HuH-7.5 (cell line): Measurements from ENCODE around the gene HADHB.
A peak's percentile ranks its signal among the peaks of the same experiment; 100 is the strongest.
"Not testable (repeated sequence)": the region's sequence is repeated elsewhere in the genome, so short reads cannot be mapped to it uniquely, and the experiment has no call there.

Experiments used
- DNase-seq: peaks from one replicate; pipeline ENCODE4 v3.0.0; 2011; ENCODE audit warnings: low spot score

The HADHB gene

DNA sequence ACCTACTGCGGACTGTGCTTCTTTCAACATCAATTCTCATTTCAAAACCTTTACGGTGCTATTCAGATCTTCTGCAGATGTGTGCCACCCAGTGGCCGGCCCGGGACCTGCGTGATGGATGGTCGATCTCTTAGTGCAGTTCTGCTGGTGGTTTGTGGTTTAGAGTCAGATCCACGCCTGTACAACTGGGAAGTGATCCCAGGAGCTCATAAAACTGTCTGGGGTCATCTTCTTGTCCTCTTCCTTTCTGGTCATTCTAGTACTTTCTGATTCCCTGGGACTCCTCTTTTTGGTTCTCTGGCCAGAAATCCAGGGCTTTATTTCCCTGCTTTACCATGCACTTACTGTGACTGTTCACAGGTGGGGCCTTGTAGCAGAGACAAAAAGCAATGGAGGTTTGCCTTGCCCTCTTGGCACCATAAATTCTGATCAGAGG, 85.4 kb downstream of the HADHB start:
- DNase-seq: peak; percentile 47

DNA sequence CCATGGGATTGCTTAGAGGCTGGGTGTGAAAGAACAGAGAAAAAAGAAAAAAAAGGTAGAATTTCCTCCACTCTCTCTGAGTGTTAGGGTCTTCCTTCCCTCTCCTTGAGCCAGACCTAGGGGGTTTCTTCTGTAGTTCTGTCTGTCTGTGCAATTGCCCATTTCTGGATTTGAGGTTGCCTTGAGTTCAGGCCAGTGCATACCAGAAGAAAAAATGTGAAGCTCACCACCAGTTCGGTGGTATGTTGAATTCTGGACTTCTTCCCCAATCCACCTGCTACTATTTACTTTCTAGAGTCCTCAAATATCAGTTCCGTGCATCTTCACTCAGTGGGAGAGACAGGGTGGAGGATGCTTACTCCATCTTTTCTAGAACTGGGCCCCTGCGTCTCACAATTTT, 85.9 kb downstream of the HADHB start:
- no peak for DNase-seq

DNA sequence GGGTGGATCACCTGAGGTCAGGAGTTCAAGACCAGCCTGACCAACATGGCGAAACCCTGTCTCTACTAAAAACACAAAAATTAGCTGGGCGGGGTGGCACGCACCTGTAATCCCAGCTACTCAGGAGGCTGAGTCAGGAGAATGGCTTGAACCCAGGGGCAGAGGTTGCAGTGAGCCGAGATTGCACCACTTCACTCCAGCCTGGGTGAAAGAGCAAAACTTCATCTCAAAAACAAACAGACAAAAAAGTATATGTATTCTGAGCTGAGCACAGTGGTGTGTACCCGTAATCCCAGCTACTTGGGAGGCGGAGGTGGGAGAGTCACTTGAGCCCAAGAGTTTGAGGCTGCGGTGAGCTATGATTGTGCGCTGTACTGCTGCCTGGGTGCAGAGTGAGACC, 86.6 kb downstream of the HADHB start:
- DNase-seq: not testable (repeated sequence)

DNA sequence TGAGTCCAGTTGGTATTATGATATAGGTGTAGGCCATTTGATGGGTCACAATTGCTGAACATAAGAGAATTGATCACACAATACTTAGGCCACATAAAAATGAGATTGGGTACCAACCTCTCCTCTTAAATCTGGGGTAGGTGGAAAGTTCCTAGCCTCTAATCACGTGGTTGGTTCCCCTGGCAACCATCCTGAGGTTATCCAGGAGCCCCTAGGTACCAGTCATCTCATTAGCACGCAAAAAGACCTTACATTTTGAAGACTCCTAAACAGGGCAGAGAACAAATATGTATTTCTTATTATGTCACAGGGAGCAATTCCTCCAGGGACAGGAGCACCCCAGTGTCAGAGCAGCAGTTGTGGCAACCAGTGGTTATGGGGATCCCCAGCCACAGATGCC, 88.6 kb downstream of the HADHB start:
- DNase-seq: no peak

DNA sequence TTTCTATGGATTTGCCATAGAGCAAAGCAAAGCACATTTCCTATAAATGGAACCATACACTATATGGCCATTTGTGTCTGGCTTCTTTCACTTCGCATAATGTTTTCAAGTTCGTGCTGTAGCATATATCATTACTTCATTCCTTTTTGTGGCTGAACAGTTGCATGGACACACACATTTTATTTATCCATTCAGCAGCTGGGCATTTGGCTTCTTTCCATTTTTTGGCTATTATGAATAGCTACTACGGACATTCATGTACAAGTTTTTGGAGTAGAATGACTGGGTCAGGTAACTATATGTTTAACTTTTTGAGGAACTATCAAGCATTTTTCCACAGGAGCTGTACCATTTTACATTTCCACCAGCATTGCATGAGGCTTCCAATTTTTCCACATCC, 90.5 kb downstream of the HADHB start:
- DNase-seq: no peak

DNA sequence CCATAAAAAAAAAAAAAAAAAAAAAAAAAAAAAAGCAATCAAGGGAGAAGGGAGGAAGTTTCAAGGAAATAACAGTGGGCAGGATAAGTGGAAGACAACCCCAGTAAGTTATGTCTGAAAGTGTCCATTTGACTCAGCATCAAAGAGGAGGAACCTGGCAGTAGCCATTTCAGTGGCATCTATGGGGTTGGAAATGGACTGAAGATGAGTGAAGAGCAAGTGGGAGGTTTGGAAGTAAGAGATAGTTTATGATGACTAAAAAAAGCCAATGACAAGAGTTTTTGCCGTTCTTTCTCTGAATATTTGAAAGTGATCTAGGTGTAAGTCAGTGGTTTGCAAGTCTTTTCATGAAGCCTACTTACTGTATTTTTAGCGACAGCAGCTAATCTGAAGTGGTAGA, 92.0 kb downstream of the HADHB start:
- no peak for DNase-seq

DNA sequence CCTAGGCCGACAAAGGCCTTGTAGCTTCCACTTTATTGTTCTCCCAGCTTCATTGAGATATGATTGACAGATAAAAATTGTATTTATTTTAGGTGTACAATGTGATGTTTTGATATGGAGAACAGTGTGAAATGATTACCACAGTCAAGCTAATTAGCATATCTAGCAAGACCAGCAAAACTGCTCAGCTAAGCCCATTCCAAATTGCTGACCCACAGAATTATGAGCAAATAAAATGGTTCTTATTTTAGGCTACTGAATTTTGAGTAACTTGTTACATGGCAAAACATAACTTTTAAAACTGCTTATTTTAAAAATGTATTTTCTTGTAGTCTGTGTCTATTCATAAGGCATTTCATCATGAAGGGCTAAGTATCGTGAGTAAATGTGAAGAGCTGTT, 92.6 kb downstream of the HADHB start:
- no peak for DNase-seq
